ENCODE measurements around the gene P3H2.
"Not testable (repeated sequence)": the region's sequence is repeated elsewhere in the genome, so short reads cannot be mapped to it uniquely, and the experiment has no call there.

Gene P3H2, protein sequence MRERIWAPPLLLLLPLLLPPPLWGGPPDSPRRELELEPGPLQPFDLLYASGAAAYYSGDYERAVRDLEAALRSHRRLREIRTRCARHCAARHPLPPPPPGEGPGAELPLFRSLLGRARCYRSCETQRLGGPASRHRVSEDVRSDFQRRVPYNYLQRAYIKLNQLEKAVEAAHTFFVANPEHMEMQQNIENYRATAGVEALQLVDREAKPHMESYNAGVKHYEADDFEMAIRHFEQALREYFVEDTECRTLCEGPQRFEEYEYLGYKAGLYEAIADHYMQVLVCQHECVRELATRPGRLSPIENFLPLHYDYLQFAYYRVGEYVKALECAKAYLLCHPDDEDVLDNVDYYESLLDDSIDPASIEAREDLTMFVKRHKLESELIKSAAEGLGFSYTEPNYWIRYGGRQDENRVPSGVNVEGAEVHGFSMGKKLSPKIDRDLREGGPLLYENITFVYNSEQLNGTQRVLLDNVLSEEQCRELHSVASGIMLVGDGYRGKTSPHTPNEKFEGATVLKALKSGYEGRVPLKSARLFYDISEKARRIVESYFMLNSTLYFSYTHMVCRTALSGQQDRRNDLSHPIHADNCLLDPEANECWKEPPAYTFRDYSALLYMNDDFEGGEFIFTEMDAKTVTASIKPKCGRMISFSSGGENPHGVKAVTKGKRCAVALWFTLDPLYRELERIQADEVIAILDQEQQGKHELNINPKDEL

DNA sequence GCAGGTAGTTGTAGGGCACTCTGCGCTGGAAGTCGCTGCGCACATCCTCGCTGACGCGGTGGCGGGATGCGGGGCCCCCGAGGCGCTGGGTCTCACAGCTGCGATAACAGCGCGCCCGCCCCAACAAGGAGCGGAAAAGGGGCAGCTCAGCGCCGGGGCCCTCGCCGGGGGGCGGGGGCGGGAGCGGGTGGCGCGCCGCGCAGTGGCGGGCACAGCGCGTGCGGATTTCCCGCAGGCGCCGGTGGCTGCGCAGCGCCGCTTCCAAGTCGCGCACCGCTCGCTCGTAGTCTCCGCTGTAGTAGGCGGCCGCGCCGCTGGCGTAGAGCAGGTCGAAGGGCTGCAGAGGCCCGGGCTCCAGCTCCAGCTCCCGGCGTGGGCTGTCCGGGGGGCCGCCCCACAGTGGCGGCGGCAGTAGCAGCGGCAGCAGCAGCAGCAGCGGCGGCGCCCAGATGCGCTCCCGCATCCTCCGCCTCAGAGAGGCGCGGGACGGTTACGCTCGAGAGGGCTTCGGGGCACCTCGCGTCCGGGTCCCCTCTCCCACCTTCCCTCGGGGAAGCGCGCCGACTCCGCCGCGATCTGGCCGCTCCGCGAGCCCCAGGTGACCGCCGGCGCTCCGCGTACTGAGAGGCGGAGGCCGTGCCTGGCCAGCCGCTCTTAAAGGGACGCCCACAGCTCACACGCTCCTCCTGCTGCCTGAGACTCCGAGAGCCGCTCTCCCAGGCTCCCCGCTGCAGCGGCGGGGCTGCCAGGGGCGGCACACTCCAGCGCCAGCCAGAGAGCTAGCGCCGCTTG, at the start of gene P3H2:
Gene P3H2 (minus strand): TSS at position 629 of the 792 bp plus-strand sequence. CDS start 166 bp downstream, at position 463.
- peak; percentile 87 for DNase-seq (ENCODE audit: low read depth)
- H3K4me3 ChIP-seq (ENCODE audit: control insufficient read depth, low read depth, low read length) = peak within 1 kb of the TSS; percentile 55
- TF ChIP-seq, protein P1, sequence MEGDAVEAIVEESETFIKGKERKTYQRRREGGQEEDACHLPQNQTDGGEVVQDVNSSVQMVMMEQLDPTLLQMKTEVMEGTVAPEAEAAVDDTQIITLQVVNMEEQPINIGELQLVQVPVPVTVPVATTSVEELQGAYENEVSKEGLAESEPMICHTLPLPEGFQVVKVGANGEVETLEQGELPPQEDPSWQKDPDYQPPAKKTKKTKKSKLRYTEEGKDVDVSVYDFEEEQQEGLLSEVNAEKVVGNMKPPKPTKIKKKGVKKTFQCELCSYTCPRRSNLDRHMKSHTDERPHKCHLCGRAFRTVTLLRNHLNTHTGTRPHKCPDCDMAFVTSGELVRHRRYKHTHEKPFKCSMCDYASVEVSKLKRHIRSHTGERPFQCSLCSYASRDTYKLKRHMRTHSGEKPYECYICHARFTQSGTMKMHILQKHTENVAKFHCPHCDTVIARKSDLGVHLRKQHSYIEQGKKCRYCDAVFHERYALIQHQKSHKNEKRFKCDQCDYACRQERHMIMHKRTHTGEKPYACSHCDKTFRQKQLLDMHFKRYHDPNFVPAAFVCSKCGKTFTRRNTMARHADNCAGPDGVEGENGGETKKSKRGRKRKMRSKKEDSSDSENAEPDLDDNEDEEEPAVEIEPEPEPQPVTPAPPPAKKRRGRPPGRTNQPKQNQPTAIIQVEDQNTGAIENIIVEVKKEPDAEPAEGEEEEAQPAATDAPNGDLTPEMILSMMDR (conservative IDR thresholded peaks at IDR 0.05; ENCODE audit: control insufficient read depth, insufficient read depth, low read depth, low read length) = peak; percentile 41

GRCh38 chr3:190169877-190170276, 49.2 kb upstream of the P3H2 start:
- DNase-seq (ENCODE audit: low read depth) = no peak
- no peak overlapping the region for H3K4me3 ChIP-seq (ENCODE audit: control insufficient read depth, low read depth, low read length)
- TF ChIP-seq, protein P1 (conservative IDR thresholded peaks at IDR 0.05; ENCODE audit: control insufficient read depth, insufficient read depth, low read depth, low read length) = no peak

DNA sequence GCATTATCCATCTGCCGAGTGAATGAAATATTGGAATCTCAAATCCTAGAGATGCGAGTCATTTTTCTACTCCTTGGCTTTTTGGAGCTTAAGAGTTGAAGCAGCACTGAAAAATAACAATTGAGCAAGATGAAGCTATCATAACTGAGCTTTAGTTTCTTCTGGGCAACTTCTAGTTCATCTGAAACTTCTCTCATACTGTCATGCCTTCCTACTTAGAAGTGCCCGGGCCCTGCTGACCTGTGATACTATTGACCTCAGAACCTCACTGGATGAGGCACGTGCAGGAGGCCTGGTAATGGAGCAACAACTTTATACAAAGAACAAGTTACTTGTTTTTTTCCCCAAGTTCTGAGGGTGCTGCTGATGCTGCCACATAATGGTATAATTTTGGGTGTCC, 48.5 kb upstream of the P3H2 start:
- no peak overlapping the region for H3K4me3 ChIP-seq (ENCODE audit: control insufficient read depth, low read depth, low read length)
- TF ChIP-seq, protein P1 (conservative IDR thresholded peaks at IDR 0.05; ENCODE audit: control insufficient read depth, insufficient read depth, low read depth, low read length) = no peak
- no peak for DNase-seq (ENCODE audit: low read depth)

- TF ChIP-seq, protein P1 (conservative IDR thresholded peaks at IDR 0.05; ENCODE audit: control insufficient read depth, insufficient read depth, low read depth, low read length) = no peak
- no peak for DNase-seq (ENCODE audit: low read depth)
- no peak overlapping the region for H3K4me3 ChIP-seq (ENCODE audit: control insufficient read depth, low read depth, low read length)
Measured at GRCh38 chr3:190167936-190168680, 47.4 kb upstream of the P3H2 start.

DNA sequence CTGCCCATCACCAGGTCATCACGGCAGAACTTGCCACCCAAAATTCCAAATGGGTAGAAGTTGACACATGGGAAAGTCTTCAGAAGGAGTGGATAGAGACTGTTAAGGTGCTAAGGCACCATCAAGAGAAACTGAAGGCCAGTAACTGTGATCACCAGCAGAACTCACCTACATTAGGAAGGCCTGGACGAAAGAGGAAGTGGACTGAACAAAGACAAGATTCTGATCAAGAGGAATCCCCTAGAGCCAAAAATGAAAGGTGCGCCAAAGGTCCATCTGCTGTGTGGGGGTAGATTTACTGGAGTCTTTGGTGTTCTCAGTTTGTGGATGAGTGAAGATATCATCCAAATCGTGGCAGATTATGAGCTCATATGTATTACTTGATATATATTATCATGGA, 46.3 kb upstream of the P3H2 start:
- H3K4me3 ChIP-seq (ENCODE audit: control insufficient read depth, low read depth, low read length) = no peak overlapping the region
- no peak for DNase-seq (ENCODE audit: low read depth)
- TF ChIP-seq, protein P1 (conservative IDR thresholded peaks at IDR 0.05; ENCODE audit: control insufficient read depth, insufficient read depth, low read depth, low read length) = no peak

DNA sequence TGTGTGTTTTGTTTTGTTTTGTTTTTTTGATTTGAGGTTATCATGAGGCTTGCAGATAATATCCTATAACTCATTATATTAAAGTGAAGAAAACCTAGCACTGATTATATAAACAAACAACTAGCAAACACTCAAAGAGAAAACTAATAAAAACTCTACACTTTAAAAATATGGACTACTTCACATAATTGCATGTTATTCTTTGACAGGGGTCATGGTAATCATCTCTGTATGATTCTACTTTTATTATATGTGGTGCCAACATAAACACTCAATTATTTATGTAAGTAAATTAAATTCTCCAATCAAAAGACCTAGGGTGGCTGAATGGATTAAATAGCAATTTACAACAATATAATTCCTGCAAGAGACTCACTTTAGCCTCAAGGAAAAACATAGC, 44.6 kb upstream of the P3H2 start:
- DNase-seq (ENCODE audit: low read depth) = no peak
- no peak overlapping the region for H3K4me3 ChIP-seq (ENCODE audit: control insufficient read depth, low read depth, low read length)
- TF ChIP-seq, protein P1 (conservative IDR thresholded peaks at IDR 0.05; ENCODE audit: control insufficient read depth, insufficient read depth, low read depth, low read length) = no peak

DNA sequence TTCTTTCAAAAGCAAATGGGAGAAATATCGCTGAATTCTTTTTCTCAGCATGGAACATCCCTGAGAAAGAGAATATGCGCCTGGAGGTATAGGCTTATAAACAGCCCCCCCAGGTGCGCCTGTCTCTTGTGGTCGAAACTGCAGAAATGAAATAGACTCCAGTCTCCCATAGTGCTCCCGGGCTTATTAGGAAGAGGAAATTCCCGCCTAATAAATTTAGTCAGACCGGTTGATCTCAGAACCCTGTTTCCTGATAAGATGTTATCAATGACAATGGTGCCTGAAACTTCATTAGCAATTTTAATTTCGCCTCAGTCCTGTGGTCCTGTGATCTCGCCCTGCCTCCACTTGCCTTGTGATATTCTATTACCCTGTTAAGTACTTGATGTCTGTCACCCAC, 41.3 kb upstream of the P3H2 start:
- H3K4me3 ChIP-seq (ENCODE audit: control insufficient read depth, low read depth, low read length); DNase-seq (ENCODE audit: low read depth): not testable (repeated sequence)

Measured in fibroblast of mammary gland (primary cell).